PC-9 (cell line): ENCODE results near the gene LRRC71. TPM values are rescaled to one million over a fixed set of nuclear protein-coding genes. Genes with fewer than 3 reads are reported as not detected.

Experiments used
- BruUV-seq: library from RNA; stranded (reverse); fragments of 400-500 nt; replicated peaks from 2 replicates; lab custom pipeline; 2021; lab: Mats Ljungman, UMichigan
- CTCF ChIA-PET: fragments of 300-600 bp; sonication (Branson Sonifier 250); formaldehyde crosslinking; loops from one replicate; lab custom pipeline; 2022; ENCODE audit warnings: antibody characterized with exemption; lab: Charles Lee
- POLR2A ChIA-PET: fragments of 300-600 bp; sonication (Branson Sonifier 250); formaldehyde crosslinking; loops from one replicate; lab custom pipeline; 2022; ENCODE audit warnings: antibody characterized with exemption; ENCODE audit not compliant: unreplicated experiment; lab: Charles Lee
- DNase-seq, 2 experiments: peaks; one replicate each; pipeline versions ENCODE4 v3.0.0 to v3.0.0-alpha.2; 2015 to 2022; ENCODE audit warnings: mixed read lengths in 1 of 2
- H2AFZ ChIP-seq: fragments of 200-600 bp; sonication (generic); 2 replicates; pipeline ENCODE4 v1.8.1; 2017; ENCODE audit warnings: antibody characterized with exemption
- H3F3A ChIP-seq: fragments of 200-600 bp; sonication (generic); 2 replicates; pipeline ENCODE4 v1.8.1; 2017; ENCODE audit warnings: antibody characterized with exemption, mild to moderate bottlenecking, low read depth; ENCODE audit not compliant: insufficient read depth
- H3K27ac ChIP-seq: fragments of 200-600 bp; sonication (generic); 2 replicates; pipeline ENCODE4 v1.6.1; 2016; ENCODE audit warnings: mixed run types
- H3K27me3 ChIP-seq: fragments of 200-600 bp; sonication (generic); 2 replicates; pipeline ENCODE4 v1.6.1; 2016; ENCODE audit warnings: low read depth, mixed run types; ENCODE audit not compliant: insufficient read depth
- H3K36me3 ChIP-seq: fragments of 200-600 bp; sonication (generic); 2 replicates; pipeline ENCODE4 v1.6.1; 2016; ENCODE audit warnings: low read depth, mixed run types
- H3K4me1 ChIP-seq: fragments of 200-600 bp; sonication (generic); replicated peaks from 2 replicates; pipeline ENCODE4 v1.6.1; 2016; ENCODE audit warnings: mixed run types; ENCODE audit not compliant: insufficient read depth
- H3K4me2 ChIP-seq: fragments of 200-600 bp; sonication (generic); 2 replicates; pipeline ENCODE4 v1.6.1; 2017; ENCODE audit warnings: mixed run types
- H3K4me3 ChIP-seq: fragments of 200-600 bp; sonication (generic); 2 replicates; pipeline ENCODE4 v1.6.1; 2016; ENCODE audit warnings: mixed run types
- H3K79me2 ChIP-seq: fragments of 200-600 bp; sonication (generic); 2 replicates; pipeline ENCODE4 v1.6.1; 2017; ENCODE audit warnings: low read depth, mixed run types
- H3K9me2 ChIP-seq: fragments of 200-600 bp; sonication (generic); 2 replicates; pipeline ENCODE4 v1.8.1; 2017; ENCODE audit warnings: mild to moderate bottlenecking; ENCODE audit not compliant: insufficient read depth
- H3K9me3 ChIP-seq: fragments of 200-600 bp; sonication (generic); 2 replicates; pipeline ENCODE4 v1.8.1; 2016; ENCODE audit warnings: low read depth; ENCODE audit not compliant: insufficient read depth
- H4K20me1 ChIP-seq: fragments of 200-600 bp; sonication (generic); 2 replicates; pipeline ENCODE4 v1.8.1; 2017; ENCODE audit not compliant: insufficient read depth
- CTCF ChIP-seq: fragments of 200-600 bp; sonication (generic); conservative IDR thresholded peaks from 2 replicates; pipeline ENCODE4 v1.6.1; 2017; ENCODE audit warnings: mixed run types, antibody characterized with exemption, mild to moderate bottlenecking, moderate library complexity
- EZH2 ChIP-seq: fragments of 200-600 bp; sonication (generic); IDR thresholded peaks from 2 replicates; pipeline ENCODE4 v1.8.0; 2017; ENCODE audit warnings: antibody characterized with exemption, low read depth
- intact Hi-C: fragments of 100-400 bp; cut with micrococcal nuclease; formaldehyde crosslinking; loops from one replicate; pipeline ENCODE4 v1.10.0; 2022; ENCODE audit not compliant: unreplicated experiment
- total RNA-seq: library from RNA; stranded (reverse); gene quantifications from 2 replicates; pipeline ENCODE4 v1.2.3, GENCODE V29; 2021

The LRRC71 gene
- total RNA-seq, 1 experiment from 2014 or later, result not detected

GRCh38 chr1:156874142-156874541 is 46.3 kb upstream of the LRRC71 start:
- Histone ChIP-seq H3K79me2 (no peaks in the 10 kb centered on the region), H2AFZ (no peak overlapping the region), H3K9me3 (no peaks in the 10 kb centered on the region), H3K27ac (no peak overlapping the region), H3K4me2 (no peak overlapping the region), H3K9me2 (no peaks in the 10 kb centered on the region), H4K20me1 (no peaks in the 10 kb centered on the region), H3K4me1 (peaks cover 16% of the 10 kb centered on the region), H3K27me3 (peaks cover 20% of the 10 kb centered on the region), H3F3A (peaks cover 17% of the 10 kb centered on the region), H3K4me3 (no peak overlapping the region), H3K36me3 (no peaks in the 10 kb centered on the region)
- CTCF ChIA-PET, result no interaction called here
- POLR2A ChIA-PET, result interaction anchor here (0.6 kb wide), 1 partner anchor 162 kb away, joined by 3 read pairs; no protein-coding TSS in a partner anchor
- DNase-seq, result no peak
- no peak for TF ChIP-seq EZH2
- no peak for TF ChIP-seq CTCF
- no TSS peak for BruUV-seq
- intact Hi-C loops, result no loop called here

DNA sequence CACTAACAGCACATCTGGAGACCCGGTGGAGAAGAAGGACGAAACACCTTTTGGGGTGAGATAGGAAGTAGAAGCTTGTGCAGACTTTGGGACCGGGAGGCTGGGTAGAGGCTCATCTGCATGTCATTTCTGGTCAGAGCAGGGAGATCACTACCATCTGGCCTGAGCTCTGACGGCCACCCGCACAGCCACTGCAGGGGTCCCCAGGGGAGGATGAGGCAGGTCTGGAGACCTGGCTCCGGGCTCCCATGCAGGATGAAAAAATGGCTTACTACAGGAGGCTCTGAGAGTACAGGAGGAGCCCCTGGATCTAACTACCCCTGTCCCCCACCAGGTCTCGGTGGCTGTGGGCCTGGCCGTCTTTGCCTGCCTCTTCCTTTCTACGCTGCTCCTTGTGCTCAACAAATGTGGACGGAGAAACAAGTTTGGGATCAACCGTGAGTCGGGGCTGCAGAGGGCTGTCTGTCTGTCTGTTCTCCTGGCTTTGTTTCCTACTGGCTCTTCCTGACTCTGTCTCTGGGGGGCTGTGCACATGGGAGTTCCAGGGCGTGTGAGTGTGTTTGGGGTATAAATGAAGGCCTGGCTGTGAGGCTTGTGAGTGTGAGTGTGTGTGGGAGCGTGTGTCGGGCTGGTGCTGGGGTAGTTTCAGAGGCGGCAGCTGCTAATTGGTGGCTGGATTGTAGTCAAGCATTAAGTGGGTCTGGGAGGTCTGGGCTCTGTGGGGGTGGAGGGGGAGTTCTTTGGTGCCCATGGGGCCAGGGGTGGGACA is 45.7 kb upstream of the LRRC71 start:
- CTCF ChIA-PET, result interaction anchor here (0.6 kb wide), 1 partner anchor 28 kb away, joined by 4 read pairs; no protein-coding TSS in a partner anchor
- Histone ChIP-seq H3K27ac (no peak overlapping the region), H3K4me3 (no peak overlapping the region), H3K27me3 (peaks cover 26% of the 10 kb centered on the region), H3K4me2 (no peak overlapping the region), H3F3A (peaks cover 17% of the 10 kb centered on the region), H2AFZ (no peak overlapping the region), H3K36me3 (no peaks in the 10 kb centered on the region), H3K79me2 (no peaks in the 10 kb centered on the region), H3K4me1 (peaks cover 16% of the 10 kb centered on the region), H3K9me2 (no peaks in the 10 kb centered on the region), H4K20me1 (no peaks in the 10 kb centered on the region), H3K9me3 (no peaks in the 10 kb centered on the region)
- intact Hi-C loops, result no loop called here
- POLR2A ChIA-PET, result no interaction called here
- DNase-seq, result no peak
- TF ChIP-seq EZH2 (no peak), CTCF (no peak)
- BruUV-seq, result no TSS peak

DNA sequence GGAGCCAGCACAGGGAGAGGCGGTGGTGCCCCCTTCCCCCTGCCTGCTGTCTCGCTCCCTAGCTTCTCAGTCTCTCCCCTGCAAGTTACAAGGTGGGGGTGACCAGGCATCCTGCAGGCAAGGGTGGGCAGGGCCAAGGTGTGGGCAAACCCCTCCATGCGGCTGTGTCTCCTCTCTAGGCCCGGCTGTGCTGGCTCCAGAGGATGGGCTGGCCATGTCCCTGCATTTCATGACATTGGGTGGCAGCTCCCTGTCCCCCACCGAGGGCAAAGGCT is 45.2 kb upstream of the LRRC71 start:
- ChIA-PET CTCF (interaction anchor here (0.6 kb wide), 1 partner anchor 29 kb away, joined by 4 read pairs; no protein-coding TSS in a partner anchor), POLR2A (no interaction called here)
- Histone ChIP-seq H3K4me1 (peaks cover 11% of the 10 kb centered on the region), H3K9me2 (no peaks in the 10 kb centered on the region), H3F3A (peaks cover 13% of the 10 kb centered on the region), H3K4me3 (no peak overlapping the region), H4K20me1 (no peaks in the 10 kb centered on the region), H2AFZ (no peak overlapping the region), H3K27ac (no peak overlapping the region), H3K79me2 (no peaks in the 10 kb centered on the region), H3K27me3 (peaks cover 31% of the 10 kb centered on the region), H3K4me2 (no peak overlapping the region), H3K36me3 (no peaks in the 10 kb centered on the region), H3K9me3 (no peaks in the 10 kb centered on the region)
- intact Hi-C loops, result no loop called here
- no TSS peak for BruUV-seq
- TF ChIP-seq CTCF, result no peak
- no peak for TF ChIP-seq EZH2
- DNase-seq, result no peak
